Measurements from ENCODE around the gene TRH.

DNA sequence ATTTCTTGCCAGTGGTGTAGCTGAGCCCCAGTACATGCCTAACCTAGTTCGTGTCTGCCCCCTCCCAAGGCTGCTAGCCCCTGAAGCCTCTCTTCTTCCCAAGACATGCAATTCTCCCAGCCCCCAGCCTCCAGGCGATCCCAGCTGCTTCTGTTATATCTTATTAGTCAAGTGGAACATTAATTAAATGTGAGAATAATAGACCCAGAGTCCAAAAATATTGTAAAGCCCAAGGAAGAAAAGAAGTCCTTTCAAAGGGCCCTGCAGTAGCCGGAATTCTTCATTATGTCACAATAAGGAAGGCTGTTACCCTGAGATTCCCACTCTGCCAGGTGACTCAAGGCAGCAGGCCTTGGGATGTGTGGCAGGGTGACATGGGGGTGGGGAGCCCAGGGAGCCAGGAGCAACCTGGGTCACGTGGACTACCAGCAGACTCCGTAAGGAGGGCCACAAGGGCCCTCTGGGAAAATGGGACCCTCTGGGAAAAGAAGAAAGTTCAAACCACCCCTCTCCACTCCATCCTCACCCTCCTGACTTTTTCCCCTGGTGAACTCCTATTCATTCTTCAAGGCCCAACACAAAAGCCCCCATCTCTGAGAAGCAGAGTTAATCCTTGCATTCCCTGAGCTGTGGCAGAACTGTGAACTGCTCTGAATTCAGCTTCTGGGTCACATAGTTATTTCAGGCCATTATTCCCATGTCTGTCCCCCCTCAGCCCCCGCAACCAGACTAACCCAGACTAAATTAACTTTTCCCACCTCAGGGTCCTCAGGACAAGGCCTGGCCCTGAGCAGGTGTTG, 21.8 kb upstream of the TRH start:
- TF ChIP-seq, protein P1, sequence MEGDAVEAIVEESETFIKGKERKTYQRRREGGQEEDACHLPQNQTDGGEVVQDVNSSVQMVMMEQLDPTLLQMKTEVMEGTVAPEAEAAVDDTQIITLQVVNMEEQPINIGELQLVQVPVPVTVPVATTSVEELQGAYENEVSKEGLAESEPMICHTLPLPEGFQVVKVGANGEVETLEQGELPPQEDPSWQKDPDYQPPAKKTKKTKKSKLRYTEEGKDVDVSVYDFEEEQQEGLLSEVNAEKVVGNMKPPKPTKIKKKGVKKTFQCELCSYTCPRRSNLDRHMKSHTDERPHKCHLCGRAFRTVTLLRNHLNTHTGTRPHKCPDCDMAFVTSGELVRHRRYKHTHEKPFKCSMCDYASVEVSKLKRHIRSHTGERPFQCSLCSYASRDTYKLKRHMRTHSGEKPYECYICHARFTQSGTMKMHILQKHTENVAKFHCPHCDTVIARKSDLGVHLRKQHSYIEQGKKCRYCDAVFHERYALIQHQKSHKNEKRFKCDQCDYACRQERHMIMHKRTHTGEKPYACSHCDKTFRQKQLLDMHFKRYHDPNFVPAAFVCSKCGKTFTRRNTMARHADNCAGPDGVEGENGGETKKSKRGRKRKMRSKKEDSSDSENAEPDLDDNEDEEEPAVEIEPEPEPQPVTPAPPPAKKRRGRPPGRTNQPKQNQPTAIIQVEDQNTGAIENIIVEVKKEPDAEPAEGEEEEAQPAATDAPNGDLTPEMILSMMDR (IDR thresholded peaks at IDR 0.05; ENCODE audit: poor library complexity) = no peak
- TF ChIP-seq EZH2phosphoT487 (IDR thresholded peaks at IDR 0.05; ENCODE audit: low read depth, severe bottlenecking, unreplicated experiment) = no peak

Measured in hepatocyte (in vitro differentiated cells).